NK-92 (cell line): Measurements from ENCODE around the gene OR51E2.

Experiments used
- DNase-seq: peaks from one replicate; lab custom pipeline; 2025; ENCODE audit not compliant: unreplicated experiment; lab: John Stamatoyannopoulos, UW

OR51E2 gene

DNA sequence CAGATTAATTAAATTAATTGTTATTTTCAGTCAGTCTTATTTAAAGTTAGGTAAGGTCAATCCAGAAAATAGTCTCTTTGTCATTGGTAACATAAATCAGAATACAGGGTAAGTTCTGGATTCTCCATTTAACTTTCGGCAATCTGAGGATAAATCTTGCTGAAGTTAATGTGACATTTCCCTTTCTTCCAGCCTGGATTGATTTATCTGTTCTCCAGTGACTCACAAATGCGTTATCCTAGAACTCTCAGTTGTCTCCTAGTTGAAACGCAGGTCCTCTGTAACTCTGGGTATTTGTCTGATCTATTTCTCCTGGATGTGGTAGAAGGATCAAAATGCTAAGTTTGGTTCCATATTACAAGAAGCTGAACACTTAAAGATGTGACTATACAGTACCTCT is 32.9 kb downstream of the OR51E2 start:
- DNase-seq, result no peak

DNA sequence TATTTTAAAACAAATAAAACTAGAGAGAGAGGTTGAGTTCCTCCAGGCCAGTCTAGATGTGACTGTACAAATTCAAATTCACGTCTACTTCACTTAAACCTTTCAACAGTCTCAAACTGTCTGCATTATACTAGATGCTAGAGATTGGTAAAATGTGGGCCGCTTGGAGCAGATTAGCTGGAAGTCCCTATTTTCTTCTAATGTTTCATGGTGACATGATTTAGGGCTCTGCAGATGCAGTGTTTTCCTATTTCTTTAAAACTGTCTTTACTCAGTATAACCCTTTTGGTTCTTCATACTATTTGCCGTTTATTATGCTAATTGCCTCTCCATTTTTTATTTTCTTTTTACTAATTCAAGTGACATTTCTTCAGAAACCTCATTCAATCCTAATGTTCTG is 33.5 kb downstream of the OR51E2 start:
- DNase-seq, result no peak

DNA sequence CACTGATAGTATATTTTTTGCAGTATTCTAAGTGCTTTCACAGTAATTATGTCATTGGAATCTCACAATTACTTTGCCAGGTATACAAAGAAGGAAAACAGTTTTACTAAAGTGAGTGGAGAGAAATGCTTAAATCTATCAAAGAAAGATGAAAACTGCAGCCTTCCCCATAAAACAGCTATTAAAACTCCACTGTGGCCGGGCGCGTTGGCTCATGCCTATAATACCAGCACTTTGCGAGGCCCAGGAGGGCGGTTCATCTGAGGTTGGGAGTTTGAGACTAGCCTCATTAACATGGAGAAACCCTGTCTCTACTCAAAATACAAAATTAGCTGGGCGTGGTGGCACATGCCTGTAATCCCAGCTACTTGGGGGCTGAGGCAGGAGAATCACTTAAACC is 34.8 kb downstream of the OR51E2 start:
- no peak for DNase-seq

DNA sequence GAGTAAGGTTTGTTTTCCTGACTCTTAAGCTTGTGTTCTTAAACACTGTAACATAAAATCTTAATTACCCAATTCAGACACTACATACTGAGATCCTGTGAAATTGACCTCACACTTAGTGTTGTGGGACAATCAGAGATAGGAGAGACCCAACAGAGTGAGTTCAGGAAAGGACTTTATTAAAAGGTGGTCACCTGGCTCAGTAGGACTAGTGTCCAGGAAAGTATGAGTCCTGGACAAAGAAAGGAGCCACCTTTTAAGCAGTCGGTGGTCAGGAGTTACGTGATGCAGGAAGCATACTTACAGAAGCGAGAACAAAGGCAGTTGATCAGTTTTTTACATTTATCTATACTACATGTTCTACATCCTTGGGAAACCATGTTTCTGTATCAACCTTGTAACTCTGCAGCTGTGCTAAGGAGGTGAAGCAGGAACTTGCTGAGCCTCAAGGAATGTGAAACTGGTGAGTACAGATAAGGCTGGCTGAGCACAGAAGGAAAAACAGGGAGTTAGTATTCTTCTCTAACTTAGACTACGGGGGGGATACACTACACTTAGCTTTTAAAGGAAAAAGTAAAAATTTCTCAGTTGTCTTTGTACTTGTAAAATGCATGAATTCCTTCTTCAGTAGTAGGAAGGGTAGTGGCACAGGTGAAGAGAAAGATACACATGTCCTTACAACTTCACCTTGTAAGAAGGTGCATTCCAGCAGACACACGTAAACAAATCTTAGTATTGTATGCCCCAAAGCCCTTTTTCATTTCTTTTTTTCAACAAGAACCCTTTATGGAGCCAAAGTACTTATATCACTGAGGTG is 38.8 kb downstream of the OR51E2 start:
- no peak for DNase-seq

GRCh38 chr11:4654635-4655369 is 42.9 kb downstream of the OR51E2 start:
- no peak for DNase-seq

- no peak for DNase-seq
These were observed 49.9 kb downstream of the OR51E2 start for GRCh38 chr11:4647766-4648165.

DNA sequence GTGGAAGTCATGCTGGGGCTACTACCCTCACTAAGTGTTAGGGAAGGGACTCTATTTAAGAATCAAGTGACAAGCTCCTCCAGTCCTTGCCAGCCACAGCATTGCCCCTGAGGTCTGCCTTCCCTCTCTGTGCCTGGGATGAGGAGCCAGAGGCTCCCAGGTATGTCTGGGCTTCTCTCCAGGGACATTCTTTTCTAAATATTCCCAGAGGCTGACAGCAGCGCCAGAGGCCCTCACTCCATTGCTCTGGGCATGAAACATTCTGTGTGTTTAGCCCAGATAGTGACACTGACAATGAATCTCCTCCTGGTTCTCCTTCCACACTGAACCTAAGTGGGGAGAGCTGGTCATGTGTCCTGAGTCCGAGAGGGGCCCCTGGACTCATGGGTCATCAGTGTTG is 51.7 kb downstream of the OR51E2 start:
- DNase-seq, result no peak

DNA sequence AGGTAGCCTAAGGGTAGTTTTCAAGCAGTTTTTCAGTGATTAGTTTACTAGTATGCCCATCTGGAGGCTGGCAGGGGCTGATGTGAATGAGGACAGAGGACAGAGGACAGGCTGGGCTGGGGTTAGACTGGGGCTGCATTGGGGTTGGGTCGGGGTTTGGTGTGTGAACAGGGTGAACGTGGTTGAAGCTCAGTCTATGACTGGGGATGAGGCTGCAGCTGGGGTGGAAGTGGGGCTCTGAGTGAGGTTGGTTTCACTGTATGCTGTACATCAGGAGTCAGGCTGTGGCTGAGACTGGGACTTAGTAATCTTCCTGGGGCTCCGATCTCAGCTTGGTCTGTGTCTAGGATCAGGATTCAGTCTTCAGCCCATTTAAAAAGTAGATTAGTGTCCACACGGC is 53.4 kb downstream of the OR51E2 start:
- no peak for DNase-seq

DNA sequence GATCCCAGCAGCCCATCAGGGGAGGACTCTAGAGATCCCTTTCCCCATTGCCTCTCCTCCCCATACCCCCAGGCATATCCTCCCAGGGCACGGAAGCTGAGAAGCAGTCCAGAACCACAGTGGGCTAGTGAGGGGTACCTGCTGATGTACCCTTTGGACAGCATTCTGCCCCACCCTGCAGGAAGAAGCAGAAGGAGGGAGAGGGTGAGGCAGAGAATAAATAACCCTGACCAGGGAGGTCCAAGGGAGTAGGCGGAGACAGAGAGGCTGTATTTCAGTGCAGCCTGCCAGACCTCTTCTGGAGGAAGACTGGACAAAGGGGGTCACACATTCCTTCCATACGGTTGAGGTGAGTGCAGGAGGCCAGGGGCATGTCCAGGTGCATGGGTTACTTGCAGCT is 54.0 kb downstream of the OR51E2 start, which contains the start of gene OR51E1:
OR51E1 (plus strand) TSS at position 301 of the 400 bp plus-strand sequence. CDS start 8,545 bp downstream, outside the sequence.
- no peak for DNase-seq

DNA sequence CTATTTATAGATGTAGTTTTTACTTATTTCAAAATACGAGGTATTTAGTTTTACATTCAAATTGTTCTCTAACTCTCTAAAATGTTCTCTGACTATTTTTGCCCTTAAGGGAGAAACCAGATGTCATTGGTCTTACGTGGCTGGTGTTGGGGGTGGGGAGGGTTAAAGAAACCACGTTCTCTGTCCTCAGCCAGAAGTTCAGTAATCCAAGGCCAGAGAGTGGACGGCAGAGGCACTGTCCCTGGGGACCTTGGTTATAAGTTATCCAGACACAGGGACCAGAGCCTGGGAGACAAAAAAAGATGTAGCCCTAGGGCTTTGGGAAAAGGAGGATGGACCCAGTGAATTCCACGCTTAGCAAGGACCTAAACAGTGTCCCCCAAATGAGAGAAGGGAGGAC is 54.6 kb downstream of the OR51E2 start:
- DNase-seq, result no peak

DNA sequence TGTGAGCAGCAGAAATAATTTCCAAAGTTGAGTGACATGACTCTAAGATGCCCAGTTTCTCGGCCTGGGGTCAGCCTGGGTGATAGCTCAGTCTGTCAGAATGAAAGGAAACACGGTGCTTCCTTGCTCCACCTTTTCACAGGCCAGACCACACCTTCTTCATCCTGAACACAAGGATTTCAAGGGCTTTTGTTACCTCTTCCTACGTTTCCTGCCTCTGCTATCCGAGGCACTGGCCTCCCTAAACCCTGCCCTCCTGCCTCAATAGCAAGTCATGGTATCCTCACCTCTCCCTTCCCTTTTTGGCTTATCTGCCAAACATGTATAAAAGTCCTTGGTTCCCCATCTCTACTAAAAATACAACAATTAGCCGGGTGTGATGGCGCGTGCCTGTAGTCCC is 55.6 kb downstream of the OR51E2 start:
- no peak for DNase-seq

- DNase-seq, result no peak
These were observed 56.2 kb downstream of the OR51E2 start for GRCh38 chr11:4641501-4641900.

DNA sequence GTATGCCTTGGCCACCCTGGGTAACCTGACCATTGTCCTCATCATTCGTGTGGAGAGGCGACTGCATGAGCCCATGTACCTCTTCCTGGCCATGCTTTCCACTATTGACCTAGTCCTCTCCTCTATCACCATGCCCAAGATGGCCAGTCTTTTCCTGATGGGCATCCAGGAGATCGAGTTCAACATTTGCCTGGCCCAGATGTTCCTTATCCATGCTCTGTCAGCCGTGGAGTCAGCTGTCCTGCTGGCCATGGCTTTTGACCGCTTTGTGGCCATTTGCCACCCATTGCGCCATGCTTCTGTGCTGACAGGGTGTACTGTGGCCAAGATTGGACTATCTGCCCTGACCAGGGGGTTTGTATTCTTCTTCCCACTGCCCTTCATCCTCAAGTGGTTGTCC is 57.7 kb downstream of the OR51E2 start:
- DNase-seq, result no peak

DNA sequence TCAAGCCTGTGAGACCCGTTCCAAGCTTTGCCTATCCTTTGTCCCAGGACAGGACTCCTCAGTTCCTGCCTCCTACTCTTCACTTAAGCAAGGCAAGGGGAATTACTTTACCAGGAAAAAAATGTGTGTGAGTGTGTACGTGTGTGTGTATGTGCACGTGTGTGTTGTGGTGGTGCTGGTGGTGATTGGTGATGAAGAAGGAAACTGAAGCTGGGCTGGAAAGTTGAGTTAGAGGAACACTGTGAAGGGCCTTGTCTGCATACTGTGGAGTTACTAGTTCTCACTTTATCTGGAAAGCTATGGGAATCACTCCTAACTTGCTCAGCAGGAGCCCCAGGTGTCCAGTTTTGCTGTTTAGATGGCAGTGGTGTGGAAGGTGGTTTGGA is 60.0 kb downstream of the OR51E2 start:
- DNase-seq, result no peak

GRCh38 chr11:4636962-4637661 is 60.5 kb downstream of the OR51E2 start, which contains the start of gene OR51D1:
OR51D1 (plus strand) TSS chr11:4637477; CDS start chr11:4639791, 2,314 bp downstream.
- DNase-seq, result no peak

DNA sequence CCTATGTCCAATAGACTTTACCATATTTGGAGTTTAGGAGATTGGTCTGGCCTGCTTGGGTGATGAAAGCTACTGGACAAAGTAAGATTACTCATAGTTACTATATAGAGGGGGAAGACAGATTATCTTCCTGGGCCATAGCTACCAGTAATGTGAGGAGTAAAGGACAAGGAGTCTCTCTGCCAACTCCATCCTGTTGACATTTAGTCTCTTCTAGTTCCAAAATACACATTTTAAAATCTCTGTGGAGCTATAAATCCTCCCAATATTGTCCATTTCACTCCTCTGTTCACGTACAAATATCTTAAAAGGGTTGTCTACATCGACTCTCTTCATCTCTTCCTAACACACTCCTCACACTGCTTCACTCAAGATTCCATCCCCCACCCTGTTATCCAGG is 61.5 kb downstream of the OR51E2 start:
- DNase-seq, result no peak
